Nephron progenitor cell (in vitro differentiated cells): ENCODE results near the gene CLEC20A.
A peak's percentile ranks its signal among the peaks of the same experiment; 100 is the strongest.

ENCODE experiments used
- DNase-seq: peaks from one replicate; pipeline ENCODE4 v3.0.0; 2021
- H3K27ac Mint-ChIP-seq: 2 replicates; pipeline ENCODE4 v1.8.0; 2021; ENCODE audit warnings: mild to moderate bottlenecking, moderate library complexity, mixed read lengths
- H3K27me3 Mint-ChIP-seq: 2 replicates; pipeline ENCODE4 v1.8.0; 2021; ENCODE audit warnings: mild to moderate bottlenecking, low read depth, mixed read lengths; ENCODE audit not compliant: poor library complexity
- H3K36me3 Mint-ChIP-seq: 2 replicates; pipeline ENCODE4 v1.8.0; 2021; ENCODE audit warnings: low read depth, mixed read lengths
- H3K4me1 Mint-ChIP-seq: 2 replicates; pipeline ENCODE4 v1.8.0; 2021; ENCODE audit warnings: mixed read lengths
- H3K4me3 Mint-ChIP-seq: 2 replicates; pipeline ENCODE4 v1.8.0; 2021; ENCODE audit warnings: mild to moderate bottlenecking, moderate library complexity, mixed read lengths
- H3K9me3 Mint-ChIP-seq: 2 replicates; pipeline ENCODE4 v1.8.0; 2021; ENCODE audit warnings: mild to moderate bottlenecking, moderate library complexity, mixed read lengths
- TF ChIP-seq, protein P1 (sequence below): fragments of 200-600 bp; sonication (generic); IDR thresholded peaks from 2 replicates; pipeline ENCODE4 v1.5.0; 2021; ENCODE audit warnings: antibody characterized with exemption

The CLEC20A gene

DNA sequence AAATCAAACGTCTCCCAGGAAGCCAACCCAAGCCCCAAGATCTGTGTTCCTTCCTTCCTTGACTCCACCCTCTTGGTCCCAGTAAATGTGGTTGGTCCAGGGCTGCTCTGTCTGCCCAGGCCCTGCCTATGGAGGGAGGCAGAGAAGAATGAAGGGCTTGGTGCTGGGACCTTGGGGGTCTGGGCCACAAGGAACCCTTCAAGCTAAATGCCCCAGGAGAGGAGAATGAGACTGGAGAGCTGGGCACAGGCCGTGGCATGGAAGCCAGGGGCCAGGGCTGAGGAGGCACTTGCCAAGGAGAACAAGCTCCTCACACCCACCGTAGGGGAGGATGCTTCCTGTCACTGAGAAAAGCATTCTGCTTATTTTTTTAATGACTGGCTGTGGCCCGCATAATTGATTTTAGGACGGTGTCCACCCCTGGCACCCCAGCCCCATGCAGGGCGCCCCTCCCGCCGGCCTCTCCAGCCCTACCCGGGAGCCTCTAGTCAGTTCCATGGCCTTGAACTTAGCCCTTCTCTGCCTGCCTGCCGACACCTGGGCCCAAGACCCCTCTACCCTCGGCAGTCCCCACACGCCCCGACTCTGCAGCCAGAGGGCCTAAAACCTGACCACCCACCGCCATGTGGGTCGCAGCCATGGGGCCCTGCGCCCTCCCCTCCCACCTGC, 889 bp downstream of the CLEC20A start:
- Mint-ChIP-seq H3K27ac (no peak overlapping the region), H3K4me3 (no peak overlapping the region), H3K4me1 (peaks cover 14% of the 10 kb centered on the region), H3K27me3 (peaks cover 3% of the 10 kb centered on the region), H3K9me3 (no peaks in the 10 kb centered on the region), H3K36me3 (no peaks in the 10 kb centered on the region)
- DNase-seq: no peak
- TF ChIP-seq, protein P1, sequence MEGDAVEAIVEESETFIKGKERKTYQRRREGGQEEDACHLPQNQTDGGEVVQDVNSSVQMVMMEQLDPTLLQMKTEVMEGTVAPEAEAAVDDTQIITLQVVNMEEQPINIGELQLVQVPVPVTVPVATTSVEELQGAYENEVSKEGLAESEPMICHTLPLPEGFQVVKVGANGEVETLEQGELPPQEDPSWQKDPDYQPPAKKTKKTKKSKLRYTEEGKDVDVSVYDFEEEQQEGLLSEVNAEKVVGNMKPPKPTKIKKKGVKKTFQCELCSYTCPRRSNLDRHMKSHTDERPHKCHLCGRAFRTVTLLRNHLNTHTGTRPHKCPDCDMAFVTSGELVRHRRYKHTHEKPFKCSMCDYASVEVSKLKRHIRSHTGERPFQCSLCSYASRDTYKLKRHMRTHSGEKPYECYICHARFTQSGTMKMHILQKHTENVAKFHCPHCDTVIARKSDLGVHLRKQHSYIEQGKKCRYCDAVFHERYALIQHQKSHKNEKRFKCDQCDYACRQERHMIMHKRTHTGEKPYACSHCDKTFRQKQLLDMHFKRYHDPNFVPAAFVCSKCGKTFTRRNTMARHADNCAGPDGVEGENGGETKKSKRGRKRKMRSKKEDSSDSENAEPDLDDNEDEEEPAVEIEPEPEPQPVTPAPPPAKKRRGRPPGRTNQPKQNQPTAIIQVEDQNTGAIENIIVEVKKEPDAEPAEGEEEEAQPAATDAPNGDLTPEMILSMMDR: no peak

DNA sequence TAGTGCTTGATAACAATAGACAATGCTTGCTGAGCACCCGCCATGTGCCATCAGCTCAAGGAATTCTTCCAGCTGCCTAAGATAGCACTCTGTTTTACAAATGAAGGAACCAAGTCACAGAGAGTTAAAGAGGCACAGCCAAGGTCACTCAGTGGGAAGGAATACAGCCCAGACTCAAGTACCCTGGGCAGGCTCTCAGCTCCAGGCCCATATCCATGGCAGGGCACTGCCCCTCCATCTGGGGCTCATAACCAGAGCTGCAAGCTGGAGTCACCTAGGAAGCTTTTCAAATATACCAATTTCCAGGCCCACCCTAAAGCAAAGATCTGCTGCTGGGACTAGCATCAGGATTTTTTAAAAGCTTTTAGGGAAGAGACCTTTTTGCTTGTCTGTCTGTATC, 1.6 kb downstream of the CLEC20A start:
- TF ChIP-seq, protein P1: no peak
- H3K27ac Mint-ChIP-seq: no peak overlapping the region
- no peaks in the 10 kb centered on the region for H3K36me3 Mint-ChIP-seq
- DNase-seq: no peak
- H3K4me1 Mint-ChIP-seq: peaks cover 14% of the 10 kb centered on the region
- H3K27me3 Mint-ChIP-seq: peaks cover 3% of the 10 kb centered on the region
- no peak overlapping the region for H3K4me3 Mint-ChIP-seq
- H3K9me3 Mint-ChIP-seq: no peaks in the 10 kb centered on the region

DNA sequence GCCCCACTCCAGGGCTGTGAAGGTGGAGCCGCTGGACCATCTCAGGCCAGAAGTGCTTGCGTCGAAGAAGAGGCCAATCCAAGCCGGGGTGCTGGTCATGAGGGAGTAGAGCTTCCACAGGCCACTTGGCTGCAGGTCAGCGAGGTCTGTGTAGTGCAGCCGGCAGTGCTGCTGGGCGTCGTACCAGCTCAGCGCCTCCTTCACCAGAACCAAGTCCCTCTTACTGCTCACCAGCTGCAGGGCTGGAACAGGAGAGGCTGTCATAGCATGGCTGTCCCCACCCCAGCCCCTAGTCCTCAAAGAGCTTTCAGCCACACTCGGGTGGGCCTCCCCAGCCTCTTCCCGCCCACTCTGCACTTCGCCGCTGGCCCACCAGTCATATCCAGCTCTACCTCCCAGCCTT, 2.2 kb downstream of the CLEC20A start:
- peaks cover 14% of the 10 kb centered on the region for H3K4me1 Mint-ChIP-seq
- no peak overlapping the region for H3K27ac Mint-ChIP-seq
- H3K9me3 Mint-ChIP-seq: no peaks in the 10 kb centered on the region
- H3K27me3 Mint-ChIP-seq: peaks cover 3% of the 10 kb centered on the region
- H3K36me3 Mint-ChIP-seq: no peaks in the 10 kb centered on the region
- no peak for DNase-seq
- no peak overlapping the region for H3K4me3 Mint-ChIP-seq
- TF ChIP-seq, protein P1: no peak

DNA sequence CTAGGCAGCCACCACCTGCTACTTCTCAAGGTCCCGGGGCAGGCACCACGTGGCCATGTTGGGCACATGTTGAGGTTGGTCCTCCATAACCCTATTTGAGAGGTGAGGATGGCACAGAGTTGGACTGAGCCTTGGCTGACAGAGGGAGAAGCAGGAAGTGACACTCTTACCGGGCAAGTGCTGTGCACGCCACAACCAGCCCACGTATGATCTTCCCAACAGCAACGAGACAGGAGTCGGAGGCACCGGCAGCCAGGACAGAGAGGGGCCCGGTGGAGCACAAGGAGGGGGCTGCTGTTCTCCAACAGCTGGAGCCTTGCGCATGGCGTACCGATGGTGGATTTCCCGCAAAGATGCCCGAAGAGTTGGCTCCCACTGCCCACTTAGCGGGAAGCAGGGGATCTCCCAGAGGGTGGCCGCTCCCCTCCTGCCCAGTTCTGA, 3.4 kb downstream of the CLEC20A start:
- TF ChIP-seq, protein P1: no peak
- H3K4me3 Mint-ChIP-seq: no peak overlapping the region
- no peak overlapping the region for H3K27ac Mint-ChIP-seq
- H3K9me3 Mint-ChIP-seq: no peaks in the 10 kb centered on the region
- no peak for DNase-seq
- peaks cover 3% of the 10 kb centered on the region for H3K27me3 Mint-ChIP-seq
- H3K4me1 Mint-ChIP-seq: peaks cover 11% of the 10 kb centered on the region
- H3K36me3 Mint-ChIP-seq: no peaks in the 10 kb centered on the region

DNA sequence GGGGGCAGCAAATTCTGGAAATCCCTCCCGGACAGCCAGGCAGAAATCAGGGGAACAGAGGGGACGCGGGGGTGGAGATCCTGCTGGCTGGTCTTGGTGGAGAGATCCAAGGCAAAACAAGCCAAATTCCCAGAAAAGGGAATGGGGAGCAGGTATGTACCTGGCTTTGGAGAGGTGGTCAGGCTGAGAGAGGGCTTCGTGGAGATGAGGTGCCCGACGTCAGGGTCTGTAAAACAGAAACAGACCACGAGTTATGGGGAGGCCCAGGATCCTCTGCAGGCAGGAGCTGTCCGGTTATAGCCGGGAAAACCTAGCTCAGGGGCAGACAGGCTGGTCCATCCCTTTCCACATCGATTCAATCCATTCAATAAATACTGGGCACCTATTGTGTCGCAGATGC, 4.4 kb downstream of the CLEC20A start:
- H3K36me3 Mint-ChIP-seq: no peaks in the 10 kb centered on the region
- H3K9me3 Mint-ChIP-seq: no peaks in the 10 kb centered on the region
- no peak for DNase-seq
- no peak overlapping the region for H3K4me3 Mint-ChIP-seq
- H3K27me3 Mint-ChIP-seq: peaks cover 5% of the 10 kb centered on the region
- peaks cover 5% of the 10 kb centered on the region for H3K4me1 Mint-ChIP-seq
- TF ChIP-seq, protein P1: no peak
- peak overlapping the region; percentile 27 for H3K27ac Mint-ChIP-seq

DNA sequence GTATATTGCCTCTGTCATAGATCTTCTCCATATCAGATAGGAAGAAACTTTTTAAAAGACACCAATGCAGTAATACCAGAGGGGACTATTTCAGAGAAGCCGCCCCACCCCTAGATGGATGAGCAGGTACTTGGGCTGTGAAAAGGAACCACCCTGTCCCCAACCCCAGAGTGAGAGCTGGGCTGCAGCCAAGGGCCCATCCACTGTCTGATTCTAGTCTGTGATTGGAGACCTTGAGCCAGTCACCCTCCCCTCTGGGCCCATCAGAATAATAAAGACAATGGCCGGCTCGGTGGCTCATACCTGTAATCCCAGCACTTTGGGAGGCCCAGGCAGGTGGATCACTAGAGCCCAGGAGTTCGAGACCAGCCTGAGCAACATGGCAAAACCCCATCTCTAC, 5.0 kb downstream of the CLEC20A start:
- Mint-ChIP-seq H3K4me1 (no peaks in the 10 kb centered on the region), H3K27me3 (peaks cover 5% of the 10 kb centered on the region), H3K27ac (no peak overlapping the region), H3K4me3 (no peak overlapping the region), H3K9me3 (no peaks in the 10 kb centered on the region), H3K36me3 (no peaks in the 10 kb centered on the region)
- DNase-seq: no peak
- TF ChIP-seq, protein P1: no peak
